ENCODE results near the gene CENPV. TPM values are rescaled to one million over a fixed set of nuclear protein-coding genes. Genes with fewer than 3 reads are reported as not detected.

Gene CENPV
- total and polyA plus RNA-seq, 2 donors (not counting 3 experiments of a cell fraction or from before 2014, with no cell fraction given) = 38.2 to 41.6 TPM

DNA sequence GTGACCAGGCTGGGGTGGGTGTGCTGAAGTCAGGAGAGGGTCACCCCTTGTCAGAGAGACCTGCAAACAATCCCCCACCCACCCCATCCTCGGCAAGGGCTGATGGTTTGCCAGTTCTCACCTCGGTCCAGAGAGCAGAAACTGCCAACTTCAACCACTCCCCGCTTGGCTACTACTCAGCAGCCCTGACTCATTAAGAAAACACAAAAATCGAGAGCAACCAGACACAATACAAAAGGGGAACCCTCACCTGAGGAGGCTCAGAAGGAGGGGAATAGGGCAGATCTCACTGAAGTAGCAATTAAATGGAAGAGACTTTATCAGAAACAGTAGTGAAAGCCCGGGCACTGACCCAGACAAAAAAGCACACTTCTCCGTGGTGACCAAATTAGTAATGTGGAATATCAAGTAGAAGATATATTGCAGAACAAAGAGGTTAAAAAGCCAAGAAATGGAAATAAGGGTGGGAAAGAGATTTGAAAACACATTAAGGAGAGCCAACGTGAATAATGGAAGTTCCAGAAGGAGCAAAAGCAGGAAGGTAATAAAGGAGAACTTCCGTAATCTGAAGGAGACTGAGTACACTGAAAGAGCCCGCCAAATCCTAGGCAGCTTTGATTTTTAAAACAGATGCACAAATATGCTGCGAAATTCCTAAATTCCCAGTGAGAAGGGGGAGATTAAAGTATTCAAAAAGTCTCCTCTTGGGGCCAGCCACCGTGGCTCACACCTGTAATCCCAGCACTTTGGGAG, 23.6 kb downstream of the CENPV start:
- H3K4me3 ChIP-seq (replicated peaks in 1 of 3; ENCODE audit: insufficient read depth in 1 of 3, low read depth in 1 of 3, low read length in 3 of 3) = no peak overlapping the region
- H3K9me1 ChIP-seq (replicated peaks; ENCODE audit: control insufficient read depth, extremely low read depth, insufficient read depth, low read length) = no peaks in the 10 kb centered on the region
- CTCF ChIA-PET = no interaction called here
- no peaks in the 10 kb centered on the region for H3K36me3 ChIP-seq (ENCODE audit: control insufficient read depth in 2 of 2, extremely low read depth in 1 of 2, insufficient read depth in 2 of 2, low read length in 2 of 2)
- TF ChIP-seq JUN (IDR thresholded peaks at IDR 0.05; ENCODE audit: borderline replicate concordance, insufficient read depth, insufficient read length, low read depth) (peak; percentile 8), GATA2 (IDR thresholded peaks at IDR 0.05; ENCODE audit: insufficient read depth, insufficient read length, low read depth, low read length) (no peak), EZH2 (IDR thresholded peaks at IDR 0.05; ENCODE audit: borderline replicate concordance, low read depth, low read length, severe bottlenecking) (no peak), POLR2A (IDR thresholded peaks at IDR 0.05; ENCODE audit: low read depth, low read length) (no peak), MYC (IDR thresholded peaks at IDR 0.05; ENCODE audit: low read depth, low read length) (no peak), POLR2AphosphoS5 (IDR thresholded peaks at IDR 0.05; ENCODE audit: insufficient read depth, low read depth, low read length) (no peak), FOS (IDR thresholded peaks at IDR 0.05; ENCODE audit: borderline replicate concordance, insufficient read depth, low read length) (peak; percentile 35)
- TF ChIP-seq, protein P1, sequence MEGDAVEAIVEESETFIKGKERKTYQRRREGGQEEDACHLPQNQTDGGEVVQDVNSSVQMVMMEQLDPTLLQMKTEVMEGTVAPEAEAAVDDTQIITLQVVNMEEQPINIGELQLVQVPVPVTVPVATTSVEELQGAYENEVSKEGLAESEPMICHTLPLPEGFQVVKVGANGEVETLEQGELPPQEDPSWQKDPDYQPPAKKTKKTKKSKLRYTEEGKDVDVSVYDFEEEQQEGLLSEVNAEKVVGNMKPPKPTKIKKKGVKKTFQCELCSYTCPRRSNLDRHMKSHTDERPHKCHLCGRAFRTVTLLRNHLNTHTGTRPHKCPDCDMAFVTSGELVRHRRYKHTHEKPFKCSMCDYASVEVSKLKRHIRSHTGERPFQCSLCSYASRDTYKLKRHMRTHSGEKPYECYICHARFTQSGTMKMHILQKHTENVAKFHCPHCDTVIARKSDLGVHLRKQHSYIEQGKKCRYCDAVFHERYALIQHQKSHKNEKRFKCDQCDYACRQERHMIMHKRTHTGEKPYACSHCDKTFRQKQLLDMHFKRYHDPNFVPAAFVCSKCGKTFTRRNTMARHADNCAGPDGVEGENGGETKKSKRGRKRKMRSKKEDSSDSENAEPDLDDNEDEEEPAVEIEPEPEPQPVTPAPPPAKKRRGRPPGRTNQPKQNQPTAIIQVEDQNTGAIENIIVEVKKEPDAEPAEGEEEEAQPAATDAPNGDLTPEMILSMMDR (IDR thresholded peaks at IDR 0.05; ENCODE audit: extremely low read depth in 1 of 2, insufficient read depth in 1 of 2, low read depth in 1 of 2, low read length in 2 of 2) = no peak
- TF ChIP-seq, protein P2, sequence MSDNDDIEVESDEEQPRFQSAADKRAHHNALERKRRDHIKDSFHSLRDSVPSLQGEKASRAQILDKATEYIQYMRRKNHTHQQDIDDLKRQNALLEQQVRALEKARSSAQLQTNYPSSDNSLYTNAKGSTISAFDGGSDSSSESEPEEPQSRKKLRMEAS (IDR thresholded peaks at IDR 0.05; ENCODE audit: insufficient read depth, insufficient read length) = no peak
- peak; percentile 67 for DNase-seq (ENCODE audit: low read depth, low spot score)
- dilution Hi-C loops (cut with MboI; ENCODE audit: extremely low pct_ligation_motif_present, low sequenced_read_pairs) (no loop called here), intact Hi-C loops (cut with micrococcal nuclease) (no loop called here)
- H3K27ac ChIP-seq (ENCODE audit: insufficient read depth, low read depth, low read length) = no peak overlapping the region
- no peaks in the 10 kb centered on the region for H4K20me1 ChIP-seq (replicated peaks; ENCODE audit: control insufficient read depth, extremely low read depth, insufficient read depth, low read length)
- H3K79me2 ChIP-seq (ENCODE audit: control insufficient read depth, insufficient read depth, low read length) = no peaks in the 10 kb centered on the region
- peaks cover 5% of the 10 kb centered on the region for H3K4me1 ChIP-seq (ENCODE audit: control insufficient read depth, extremely low read depth, insufficient read depth, low read length)
- BruUV-seq (replicated peaks) = no TSS peak
- no peaks in the 10 kb centered on the region for H3K9me3 ChIP-seq (replicated peaks; ENCODE audit: control insufficient read depth, insufficient read depth, low read length)
- H3K27me3 ChIP-seq (ENCODE audit: control insufficient read depth in 2 of 2, insufficient read depth in 2 of 2, low read length in 2 of 2) = no peaks in the 10 kb centered on the region
- no peak overlapping the region for H3K9ac ChIP-seq (replicated peaks; ENCODE audit: extremely low read depth, insufficient read depth, low read length)
- peak overlapping the region; percentile 17 for H3K4me2 ChIP-seq (ENCODE audit: insufficient read depth, low read length)
- H2AFZ ChIP-seq (ENCODE audit: low read depth, low read length) = no peak overlapping the region
- POLR2A ChIA-PET = no interaction called here
- peak; percentile 85 for FAIRE-seq
